ENCODE results near the gene SMIM11.

DNA sequence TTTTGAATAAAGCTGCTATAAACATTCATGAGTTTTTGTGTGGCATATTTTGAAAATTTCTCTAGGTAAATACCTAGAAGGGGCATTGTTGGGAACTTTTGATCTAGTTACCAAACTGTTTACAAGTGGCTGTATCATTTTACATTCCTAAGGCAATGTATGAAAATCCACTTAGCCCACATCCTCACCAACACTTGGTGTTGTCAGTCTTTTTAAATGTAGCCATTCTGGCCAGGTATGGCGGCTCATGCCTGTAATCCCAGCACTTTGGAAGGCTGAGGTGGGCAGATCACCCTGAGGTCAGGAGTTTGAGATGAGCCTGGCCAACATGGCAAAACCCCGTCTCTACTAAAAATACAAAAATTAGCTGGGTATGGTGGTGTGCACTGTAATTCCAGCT is 17.4 kb upstream of the SMIM11 start:
- TF ChIP-seq, protein P1, sequence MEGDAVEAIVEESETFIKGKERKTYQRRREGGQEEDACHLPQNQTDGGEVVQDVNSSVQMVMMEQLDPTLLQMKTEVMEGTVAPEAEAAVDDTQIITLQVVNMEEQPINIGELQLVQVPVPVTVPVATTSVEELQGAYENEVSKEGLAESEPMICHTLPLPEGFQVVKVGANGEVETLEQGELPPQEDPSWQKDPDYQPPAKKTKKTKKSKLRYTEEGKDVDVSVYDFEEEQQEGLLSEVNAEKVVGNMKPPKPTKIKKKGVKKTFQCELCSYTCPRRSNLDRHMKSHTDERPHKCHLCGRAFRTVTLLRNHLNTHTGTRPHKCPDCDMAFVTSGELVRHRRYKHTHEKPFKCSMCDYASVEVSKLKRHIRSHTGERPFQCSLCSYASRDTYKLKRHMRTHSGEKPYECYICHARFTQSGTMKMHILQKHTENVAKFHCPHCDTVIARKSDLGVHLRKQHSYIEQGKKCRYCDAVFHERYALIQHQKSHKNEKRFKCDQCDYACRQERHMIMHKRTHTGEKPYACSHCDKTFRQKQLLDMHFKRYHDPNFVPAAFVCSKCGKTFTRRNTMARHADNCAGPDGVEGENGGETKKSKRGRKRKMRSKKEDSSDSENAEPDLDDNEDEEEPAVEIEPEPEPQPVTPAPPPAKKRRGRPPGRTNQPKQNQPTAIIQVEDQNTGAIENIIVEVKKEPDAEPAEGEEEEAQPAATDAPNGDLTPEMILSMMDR (IDR thresholded peaks at IDR 0.05): no peak
- TF ChIP-seq POLR2A (IDR thresholded peaks at IDR 0.05): no peak
